ENCODE results near the gene PLD1.

Gene PLD1

GRCh38 chr3:171672124-171672523 lies 138.2 kb downstream of the PLD1 start:
- H3K36me3 ChIP-seq (ENCODE audit: insufficient read depth, low read length): no peaks in the 10 kb centered on the region
- H3K4me2 ChIP-seq (ENCODE audit: low read depth, low read length, poor library complexity, severe bottlenecking): no peak overlapping the region
- H4K20me1 ChIP-seq (ENCODE audit: insufficient read depth, low read length, poor library complexity, severe bottlenecking): no peaks in the 10 kb centered on the region
- no peak overlapping the region for H2AFZ ChIP-seq (ENCODE audit: low read length)
- no peaks in the 10 kb centered on the region for H3K9me3 ChIP-seq (ENCODE audit: insufficient read depth, low read depth, low read length)
- H3F3A ChIP-seq (ENCODE audit: low read depth): no peaks in the 10 kb centered on the region
- H3K9ac ChIP-seq (ENCODE audit: low read depth, low read length, poor library complexity, severe bottlenecking): no peak overlapping the region
- no peak overlapping the region for H3K4me3 ChIP-seq (ENCODE audit: low read length, poor library complexity, severe bottlenecking)
- H3K79me2 ChIP-seq (ENCODE audit: insufficient read depth, low read length): no peaks in the 10 kb centered on the region
- no peaks in the 10 kb centered on the region for H3K4me1 ChIP-seq (ENCODE audit: insufficient read depth, low read length, poor library complexity, severe bottlenecking)
- no peak for TF ChIP-seq EZH2phosphoT487 (IDR thresholded peaks at IDR 0.05; ENCODE audit: borderline replicate concordance)
- TF ChIP-seq CTCF (conservative IDR thresholded peaks at IDR 0.05; ENCODE audit: low read length): no peak
- no peaks in the 10 kb centered on the region for H3K9me2 ChIP-seq (replicated peaks; ENCODE audit: low read depth, low read length)
- no peaks in the 10 kb centered on the region for H3K27me3 ChIP-seq (ENCODE audit: insufficient read depth, low read length, poor library complexity, severe bottlenecking)

DNA sequence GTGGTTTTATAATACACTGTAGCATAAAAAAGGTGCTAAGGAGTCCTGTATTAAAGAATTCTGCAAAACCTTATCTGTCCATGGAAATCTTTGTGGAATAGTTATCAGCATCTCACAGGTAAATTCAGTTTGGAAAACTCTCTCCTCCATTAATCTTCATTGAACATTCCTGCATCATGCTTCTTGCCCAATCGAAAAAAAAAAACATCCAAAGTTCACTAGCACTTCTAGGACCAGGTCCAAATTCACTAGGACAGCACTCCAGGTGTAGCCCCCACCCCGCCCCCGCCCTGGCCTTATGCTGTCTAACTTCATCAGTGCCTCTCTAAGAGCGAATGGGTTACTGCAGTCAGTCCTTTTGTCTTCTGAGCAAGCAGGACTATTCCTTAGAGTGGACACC lies 138.6 kb downstream of the PLD1 start:
- Histone ChIP-seq H3K79me2 (ENCODE audit: insufficient read depth, low read length) (no peaks in the 10 kb centered on the region), H3K36me3 (ENCODE audit: insufficient read depth, low read length) (no peaks in the 10 kb centered on the region), H3K4me3 (ENCODE audit: low read length, poor library complexity, severe bottlenecking) (no peak overlapping the region), H4K20me1 (ENCODE audit: insufficient read depth, low read length, poor library complexity, severe bottlenecking) (no peaks in the 10 kb centered on the region), H3K9me2 (replicated peaks; ENCODE audit: low read depth, low read length) (no peaks in the 10 kb centered on the region), H3K9ac (ENCODE audit: low read depth, low read length, poor library complexity, severe bottlenecking) (no peak overlapping the region), H3F3A (ENCODE audit: low read depth) (no peaks in the 10 kb centered on the region), H3K27me3 (ENCODE audit: insufficient read depth, low read length, poor library complexity, severe bottlenecking) (no peaks in the 10 kb centered on the region), H2AFZ (ENCODE audit: low read length) (no peak overlapping the region), H3K9me3 (ENCODE audit: insufficient read depth, low read depth, low read length) (no peaks in the 10 kb centered on the region), H3K4me2 (ENCODE audit: low read depth, low read length, poor library complexity, severe bottlenecking) (no peak overlapping the region), H3K4me1 (ENCODE audit: insufficient read depth, low read length, poor library complexity, severe bottlenecking) (no peaks in the 10 kb centered on the region)
- TF ChIP-seq CTCF (conservative IDR thresholded peaks at IDR 0.05; ENCODE audit: low read length) (no peak), EZH2phosphoT487 (IDR thresholded peaks at IDR 0.05; ENCODE audit: borderline replicate concordance) (no peak)

DNA sequence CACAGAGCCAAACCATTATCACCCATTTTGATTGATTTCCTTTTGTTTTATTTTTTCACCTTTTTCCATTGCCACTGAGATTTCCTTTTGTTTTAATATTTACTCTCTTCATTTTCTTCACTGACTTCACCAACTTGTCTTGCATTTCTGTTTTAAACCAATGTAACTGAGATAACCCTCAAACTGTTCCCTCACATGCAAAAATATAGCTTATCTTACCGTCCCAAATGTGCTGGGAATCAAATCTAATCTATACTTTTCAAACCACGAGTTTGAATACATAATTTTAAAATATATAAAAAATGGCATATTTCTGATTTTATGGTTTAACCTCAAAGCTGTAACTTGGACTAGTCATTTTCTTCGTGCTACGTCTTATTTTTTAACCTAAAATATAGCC lies 143.8 kb downstream of the PLD1 start:
- TF ChIP-seq CTCF (conservative IDR thresholded peaks at IDR 0.05; ENCODE audit: low read length): no peak
- no peak for TF ChIP-seq EZH2phosphoT487 (IDR thresholded peaks at IDR 0.05; ENCODE audit: borderline replicate concordance)
- Histone ChIP-seq H3K9me3 (ENCODE audit: insufficient read depth, low read depth, low read length) (no peaks in the 10 kb centered on the region), H3K36me3 (ENCODE audit: insufficient read depth, low read length) (no peaks in the 10 kb centered on the region), H3F3A (ENCODE audit: low read depth) (no peaks in the 10 kb centered on the region), H3K4me2 (ENCODE audit: low read depth, low read length, poor library complexity, severe bottlenecking) (no peak overlapping the region), H3K9me2 (replicated peaks; ENCODE audit: low read depth, low read length) (no peaks in the 10 kb centered on the region), H4K20me1 (ENCODE audit: insufficient read depth, low read length, poor library complexity, severe bottlenecking) (no peaks in the 10 kb centered on the region), H3K79me2 (ENCODE audit: insufficient read depth, low read length) (no peaks in the 10 kb centered on the region), H3K4me1 (ENCODE audit: insufficient read depth, low read length, poor library complexity, severe bottlenecking) (no peaks in the 10 kb centered on the region), H2AFZ (ENCODE audit: low read length) (no peak overlapping the region), H3K4me3 (ENCODE audit: low read length, poor library complexity, severe bottlenecking) (no peak overlapping the region), H3K9ac (ENCODE audit: low read depth, low read length, poor library complexity, severe bottlenecking) (no peak overlapping the region), H3K27me3 (ENCODE audit: insufficient read depth, low read length, poor library complexity, severe bottlenecking) (no peaks in the 10 kb centered on the region)
